Hepatocyte (in vitro differentiated cells): ENCODE data around the gene LYSMD4.

ENCODE experiments used
- CTCF ChIP-seq: fragments of 200-600 bp; sonication (generic); IDR thresholded peaks from 2 replicates; pipeline ENCODE4 v1.5.1; 2016; ENCODE audit warnings: antibody characterized with exemption, mild to moderate bottlenecking; ENCODE audit not compliant: poor library complexity
- EZH2 ChIP-seq: fragments of 200-600 bp; sonication (generic); IDR thresholded peaks from 2 replicates; pipeline ENCODE4 v1.6.1; 2016; ENCODE audit warnings: antibody characterized with exemption, mild to moderate bottlenecking, borderline replicate concordance
- EZH2phosphoT487 ChIP-seq: fragments of 200-600 bp; sonication (generic); IDR thresholded peaks from one replicate; pipeline ENCODE4 v1.6.1; 2018; ENCODE audit warnings: antibody characterized with exemption, mild to moderate bottlenecking, low read depth, moderate library complexity; ENCODE audit not compliant: unreplicated experiment, severe bottlenecking

- TF ChIP-seq CTCF, result no peak
- no peak for TF ChIP-seq EZH2phosphoT487
- TF ChIP-seq EZH2, result no peak
Measured at GRCh38 chr15:99727330-99727729, 5.9 kb downstream of the LYSMD4 start.
